IMR-90 (cell line): ENCODE measurements around the gene HOXA7. TPM values are rescaled to one million over a fixed set of nuclear protein-coding genes. Genes with fewer than 3 reads are reported as not detected.
A peak's percentile ranks its signal among the peaks of the same experiment; 100 is the strongest.

Source experiments
- ATAC-seq: fragments of 200-7000 bp; cut with Tn5 transposase; 2 replicates; pipeline ENCODE4 v1.9.1; 2020; ENCODE audit warnings: low read depth, mild to moderate bottlenecking, moderate library complexity
- BruUV-seq: library from RNA; stranded (reverse); fragments of 400-500 nt; replicated peaks from 2 replicates; lab custom pipeline; 2021; lab: Mats Ljungman, UMichigan
- CTCF ChIA-PET: fragments of 300-600 bp; formaldehyde crosslinking; extraction: SDS; loops from one replicate; lab custom pipeline; 2021; ENCODE audit warnings: antibody characterized with exemption; lab: Yijun Ruan, JAX
- POLR2A ChIA-PET: fragments of 300-600 bp; sonication (Branson Sonifier 250); formaldehyde crosslinking; loops from one replicate; lab custom pipeline; 2022; ENCODE audit warnings: antibody characterized with exemption; ENCODE audit not compliant: unreplicated experiment; lab: Charles Lee
- DNase-seq: peaks from one replicate; pipeline ENCODE4 v3.0.0; 2013
- H2AFZ ChIP-seq: replicated peaks from 2 replicates; pipeline ENCODE3; 2013; ENCODE audit warnings: low read length, mild to moderate bottlenecking; ENCODE audit not compliant: poor library complexity
- H2AK5ac ChIP-seq: 2 replicates; pipeline ENCODE4 v1.6.1; 2013; ENCODE audit warnings: low read depth, low read length, inconsistent platforms
- H2AK9ac ChIP-seq: replicated peaks from 2 replicates; pipeline ENCODE3; 2013; ENCODE audit warnings: mild to moderate bottlenecking, low read depth, low read length, moderate library complexity; ENCODE audit not compliant: poor library complexity
- H2BK120ac ChIP-seq: 2 replicates; pipeline ENCODE4 v1.6.1; 2013; ENCODE audit warnings: low read depth, low read length, inconsistent platforms
- H2BK15ac ChIP-seq: 3 replicates; pipeline ENCODE4 v1.6.1; 2013; ENCODE audit warnings: low read depth, low read length, inconsistent platforms
- H2BK20ac ChIP-seq: 2 replicates; pipeline ENCODE4 v1.6.1; 2013; ENCODE audit warnings: low read depth, mild to moderate bottlenecking, inconsistent platforms, low read length, moderate library complexity
- H2BK5ac ChIP-seq: 2 replicates; pipeline ENCODE4 v1.6.1; 2013; ENCODE audit warnings: mild to moderate bottlenecking, low read depth, low read length, inconsistent platforms; ENCODE audit not compliant: poor library complexity, severe bottlenecking
- H3K14ac ChIP-seq: replicated peaks from 2 replicates; pipeline ENCODE4 v1.6.1; 2013; ENCODE audit warnings: low read depth, low read length, inconsistent platforms
- H3K18ac ChIP-seq: 2 replicates; pipeline ENCODE4 v1.6.1; 2013; ENCODE audit warnings: low read depth, low read length, control low read depth
- H3K23ac ChIP-seq: 2 replicates; pipeline ENCODE4 v1.6.1; 2013; ENCODE audit warnings: low read depth, low read length, inconsistent platforms
- H3K27ac ChIP-seq: 2 replicates; pipeline ENCODE4 v1.5.1; 2013; ENCODE audit warnings: mild to moderate bottlenecking, control low read depth, low read length; ENCODE audit not compliant: insufficient read depth
- H3K27me3 ChIP-seq: 2 replicates; pipeline ENCODE4 v1.6.1; 2013; ENCODE audit warnings: low read length; ENCODE audit not compliant: control insufficient read depth, insufficient read depth
- H3K36me3 ChIP-seq: 2 replicates; pipeline ENCODE4 v1.6.1; 2013; ENCODE audit warnings: low read length, mixed read lengths; ENCODE audit not compliant: control insufficient read depth, insufficient read depth
- H3K4ac ChIP-seq: 2 replicates; pipeline ENCODE4 v1.6.1; 2013; ENCODE audit warnings: low read depth, low read length, inconsistent platforms
- H3K4me1 ChIP-seq: 2 replicates; pipeline ENCODE4 v1.6.1; 2013; ENCODE audit warnings: low read length, mixed read lengths; ENCODE audit not compliant: control insufficient read depth, insufficient read depth
- H3K4me2 ChIP-seq: 2 replicates; pipeline ENCODE4 v1.6.1; 2013; ENCODE audit warnings: low read depth, mild to moderate bottlenecking, control low read depth, low read length, moderate library complexity
- H3K4me3 ChIP-seq: 2 replicates; pipeline ENCODE4 v1.5.1; 2013; ENCODE audit warnings: low read depth, mild to moderate bottlenecking, control low read depth, low read length, moderate library complexity; ENCODE audit not compliant: insufficient read depth
- H3K56ac ChIP-seq: 2 replicates; pipeline ENCODE4 v1.6.1; 2013; ENCODE audit warnings: low read length, inconsistent platforms; ENCODE audit not compliant: insufficient read depth; ENCODE audit errors: extremely low read depth
- H3K79me1 ChIP-seq, 2 experiments: 2 replicates each; pipeline ENCODE4 v1.6.1; 2013; ENCODE audit warnings: low read length in 2 of 2, inconsistent platforms in 1 of 2, low read depth in 1 of 2
- H3K9ac ChIP-seq: 2 replicates; pipeline ENCODE4 v1.6.1; 2013; ENCODE audit warnings: low read depth, low read length, control low read depth
- H3K9me1 ChIP-seq: 2 replicates; pipeline ENCODE4 v1.6.1; 2013; ENCODE audit warnings: low read length, inconsistent platforms; ENCODE audit not compliant: insufficient read depth
- H3K9me3 ChIP-seq: 2 replicates; pipeline ENCODE4 v1.6.1; 2013; ENCODE audit warnings: low read length; ENCODE audit not compliant: control insufficient read depth, insufficient read depth
- H4K20me1 ChIP-seq: 2 replicates; pipeline ENCODE4 v1.6.1; 2013; ENCODE audit warnings: low read length, inconsistent platforms; ENCODE audit not compliant: insufficient read depth
- H4K5ac ChIP-seq: 2 replicates; pipeline ENCODE4 v1.6.1; 2013; ENCODE audit warnings: mild to moderate bottlenecking, low read depth, low read length, control low read depth
- H4K8ac ChIP-seq, 2 experiments: 2 replicates each; pipeline ENCODE4 v1.6.1; 2013; ENCODE audit warnings: low read depth in 2 of 2, low read length in 2 of 2, control low read depth in 1 of 2, inconsistent platforms in 1 of 2
- H4K91ac ChIP-seq: 2 replicates; pipeline ENCODE4 v1.6.1; 2013; ENCODE audit warnings: low read depth, low read length, inconsistent platforms; ENCODE audit not compliant: insufficient read depth
- BHLHE40 ChIP-seq: fragments of 150-350 bp; IDR thresholded peaks from 2 replicates; pipeline ENCODE4 v1.6.1; 2016; ENCODE audit warnings: mild to moderate bottlenecking, low read depth, low read length
- CHD1 ChIP-seq: IDR thresholded peaks from 2 replicates; pipeline ENCODE4 v1.6.1; 2012; ENCODE audit warnings: low read depth, low read length, improper control_type of control experiment
- FOS ChIP-seq: fragments of 150-350 bp; IDR thresholded peaks from 2 replicates; pipeline ENCODE4 v1.6.1; 2016; ENCODE audit warnings: low read depth, low read length
- MAFK ChIP-seq: IDR thresholded peaks from 2 replicates; pipeline ENCODE4 v1.6.1; 2012; ENCODE audit warnings: low read depth, low read length, improper control_type of control experiment
- MAZ ChIP-seq: IDR thresholded peaks from 2 replicates; pipeline ENCODE4 v1.6.1; 2012; ENCODE audit warnings: low read depth, mild to moderate bottlenecking, low read length, improper control_type of control experiment, moderate library complexity, borderline replicate concordance
- NFE2L2 ChIP-seq: fragments of 150-350 bp; IDR thresholded peaks from 2 replicates; pipeline ENCODE4 v1.6.1; 2016; ENCODE audit warnings: low read depth, mild to moderate bottlenecking, low read length
- POLR2A ChIP-seq: IDR thresholded peaks from 2 replicates; pipeline ENCODE4 v1.6.1; 2012; ENCODE audit warnings: mild to moderate bottlenecking, low read depth, low read length
- RCOR1 ChIP-seq: IDR thresholded peaks from 2 replicates; pipeline ENCODE4 v1.6.1; 2012; ENCODE audit warnings: mild to moderate bottlenecking, low read length, improper control_type of control experiment; ENCODE audit not compliant: insufficient replicate concordance
- RFX5 ChIP-seq: IDR thresholded peaks from 2 replicates; pipeline ENCODE4 v1.8.0; 2012; ENCODE audit warnings: low read depth, mild to moderate bottlenecking, low read length, moderate library complexity
- SMC3 ChIP-seq: fragments of 150-350 bp; IDR thresholded peaks from 2 replicates; pipeline ENCODE4 v1.6.1; 2016; ENCODE audit warnings: low read depth, mild to moderate bottlenecking, antibody characterized with exemption, low read length, moderate library complexity
- WGBS, 2 experiments: methylation state at CpG; one replicate each; pipeline versions ENCODE4 v1.1.5 to v1.1.7; 2013; ENCODE audit warnings: missing lambda C conversion rate in 2 of 2; ENCODE audit not compliant: insufficient read length in 1 of 2; ENCODE audit errors: extremely low coverage in 2 of 2; 5-methylcytosine and 5-hydroxymethylcytosine counted together
- dilution Hi-C: fragments of 300-500 bp; cut with HindIII; formaldehyde crosslinking; loops from one replicate; pipeline ENCODE4 v1.14.3; 2018; ENCODE audit warnings: low sequenced_read_pairs; ENCODE audit not compliant: unreplicated experiment
- in situ Hi-C: fragments of 300-500 bp; cut with MboI; formaldehyde crosslinking; loops from 3 replicates; pipeline ENCODE4 v1.14.3; 2019; ENCODE audit warnings: low sequenced_read_pairs, inconsistent platforms, mixed read lengths
- intact Hi-C: fragments of 100-400 bp; cut with micrococcal nuclease; formaldehyde crosslinking; loops from 2 replicates; pipeline ENCODE4 v1.10.0; 2022
- polyA plus RNA-seq, 3 experiments: library from polyadenylated mRNA; depleted of rRNA; stranded (reverse); fragments of >200 nt; gene quantifications; 2 replicates each; pipeline ENCODE4 v1.2.3, GENCODE V29; 2012; ENCODE audit warnings: low replicate concordance in 1 of 3
- total RNA-seq: library from RNA; depleted of rRNA; stranded (reverse); fragments of >200 nt; gene quantifications from 2 replicates; pipeline ENCODE4 v1.2.3, GENCODE V29; 2012
- TF ChIP-seq, protein P1 (sequence below): fragments of 150-350 bp; IDR thresholded peaks from 2 replicates; pipeline ENCODE4 v1.6.1; 2017; ENCODE audit warnings: mild to moderate bottlenecking, antibody characterized with exemption, low read length, low read depth

Gene HOXA7
- total and polyA plus RNA-seq, 2 of the 4 experiments (the other 2 are of a cell fraction) = 0.18 to 1.7 TPM

DNA sequence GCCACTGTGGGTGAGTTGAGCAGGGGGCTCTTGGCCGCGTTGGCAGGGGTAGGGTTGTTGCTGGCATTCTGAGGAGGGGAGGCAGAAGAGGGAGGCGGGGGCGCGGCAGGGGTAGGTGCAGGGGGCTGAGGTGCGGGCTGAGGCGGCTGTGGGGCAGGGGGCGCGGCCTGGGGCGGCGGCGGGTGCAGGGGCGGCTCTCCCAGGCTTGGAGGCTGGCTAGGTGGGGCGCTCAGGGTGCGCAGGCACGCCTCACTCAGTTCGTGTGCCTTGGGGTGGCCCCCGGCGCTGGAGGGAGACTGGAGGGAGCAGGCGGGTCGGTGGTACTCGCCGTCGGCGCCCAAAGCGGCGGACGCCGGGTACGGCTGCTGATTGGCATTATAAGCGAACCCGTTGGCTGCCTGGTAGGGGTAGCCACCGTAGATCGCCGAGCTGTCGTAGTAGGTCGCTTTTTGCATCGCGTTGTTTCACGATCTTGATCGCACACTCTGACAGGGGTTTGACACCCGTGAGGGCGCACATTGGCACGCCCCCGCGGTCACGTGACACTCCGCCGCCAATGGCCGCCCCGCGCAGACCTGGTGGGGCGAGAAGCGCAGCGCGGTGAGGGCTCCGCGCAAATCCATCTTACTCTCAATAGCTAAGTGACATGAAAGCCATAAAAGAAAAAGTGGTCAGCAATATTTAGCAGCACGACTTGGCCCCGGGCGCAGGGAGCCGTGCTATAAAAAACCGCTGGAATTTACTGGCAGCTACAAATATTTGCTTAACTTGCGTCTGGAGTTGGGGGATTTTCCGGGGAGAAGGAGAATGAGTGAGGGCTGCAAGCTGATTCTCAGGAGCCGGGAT is 46.1 kb downstream of the HOXA7 start:
- H2BK5ac ChIP-seq = peak overlapping the region; percentile 95
- H2AK9ac ChIP-seq = peak overlapping the region; percentile 79
- H3K4me3 ChIP-seq = peak overlapping the region; percentile 13; the same call in 1 of the 2 replicates
- H3K4me1 ChIP-seq = peaks cover 32% of the 10 kb centered on the region
- H3K4ac ChIP-seq = peak overlapping the region; percentile 92
- intact Hi-C loops (no loop called here), in situ Hi-C loops (no loop called here), dilution Hi-C loops (no loop called here)
- H2BK15ac ChIP-seq = peak overlapping the region; percentile 15; the same call in 1 of the 3 replicates
- H3K4me2 ChIP-seq = peak overlapping the region; percentile 98
- no peak; the same call in 1 of the 2 replicates for TF ChIP-seq MAFK
- no peak for TF ChIP-seq CHD1
- TF ChIP-seq RFX5 = no peak
- TF ChIP-seq NFE2L2 = 0 out of 2 replicates have a peak, but pooled peaks have one; percentile 6
- TF ChIP-seq BHLHE40 = peak; percentile 85
- TF ChIP-seq RCOR1 = no peak
- TF ChIP-seq, protein P1, sequence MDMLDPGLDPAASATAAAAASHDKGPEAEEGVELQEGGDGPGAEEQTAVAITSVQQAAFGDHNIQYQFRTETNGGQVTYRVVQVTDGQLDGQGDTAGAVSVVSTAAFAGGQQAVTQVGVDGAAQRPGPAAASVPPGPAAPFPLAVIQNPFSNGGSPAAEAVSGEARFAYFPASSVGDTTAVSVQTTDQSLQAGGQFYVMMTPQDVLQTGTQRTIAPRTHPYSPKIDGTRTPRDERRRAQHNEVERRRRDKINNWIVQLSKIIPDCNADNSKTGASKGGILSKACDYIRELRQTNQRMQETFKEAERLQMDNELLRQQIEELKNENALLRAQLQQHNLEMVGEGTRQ = peak; percentile 95
- no peak for TF ChIP-seq SMC3
- TF ChIP-seq MAZ = peak; percentile 40; the same call in 1 of the 2 replicates
- TF ChIP-seq FOS = peak; percentile 39; the same call in 1 of the 2 replicates
- no peak for TF ChIP-seq POLR2A
- no TSS peak for BruUV-seq
- H3K36me3 ChIP-seq = peaks cover 9% of the 10 kb centered on the region; the same call in 1 of the 2 replicates
- H4K8ac ChIP-seq = peak overlapping the region; percentile 47 to 60; a peak in 3 of 4 replicates
- H3K18ac ChIP-seq = peak overlapping the region; percentile 45; the same call in 1 of the 2 replicates
- no peaks in the 10 kb centered on the region for H3K9me3 ChIP-seq
- peak overlapping the region; percentile 95 for H3K9ac ChIP-seq
- H3K9me1 ChIP-seq = peaks cover 13% of the 10 kb centered on the region; the same call in 1 of the 2 replicates
- H3K79me1 ChIP-seq = peaks cover 0 to 37% of the 10 kb centered on the region in 2 experiments; a peak in 2 of 4 replicates
- H3K56ac ChIP-seq = 0 out of 2 replicates have a peak overlapping the region, but pooled peaks have one; percentile 50
- 8% methylated on average over 26 of the region's 66 CpGs; no CpG with 5 or more reads in 1 of the 2 experiments for WGBS, 2 experiments
- peaks cover 16% of the 10 kb centered on the region for H4K20me1 ChIP-seq
- H3K27ac ChIP-seq = peak overlapping the region; percentile 98
- H2AFZ ChIP-seq = peak overlapping the region; percentile 81
- POLR2A ChIA-PET = interaction anchor here (0.6 to 1.1 kb wide), 3 partner anchors 9 to 14 kb away, joined by 3 to 10 read pairs (median 3); no protein-coding TSS in a partner anchor
- peak overlapping the region; percentile 68 for H4K91ac ChIP-seq
- H3K27me3 ChIP-seq = no peaks in the 10 kb centered on the region
- H4K5ac ChIP-seq = peak overlapping the region; percentile 36; the same call in 1 of the 2 replicates
- peak; percentile 92 for DNase-seq
- peak overlapping the region; percentile 67 for H2BK120ac ChIP-seq
- H2AK5ac ChIP-seq = peak overlapping the region; percentile 62; the same call in 1 of the 2 replicates
- peak; percentile 13 for ATAC-seq
- peak overlapping the region; percentile 98 for H3K23ac ChIP-seq
- peak overlapping the region; percentile 80 for H3K14ac ChIP-seq
- CTCF ChIA-PET = interaction anchor here (0.8 to 1.4 kb wide), 4 partner anchors 12 to 411 kb away, joined by 3 to 9 read pairs (median 4); no protein-coding TSS in a partner anchor
- peak overlapping the region; percentile 68 for H2BK20ac ChIP-seq
